Measurements from ENCODE around the gene TTLL12. TPM values are rescaled to one million over a fixed set of nuclear protein-coding genes. Genes with fewer than 3 reads are reported as not detected.

TTLL12 gene
- total and polyA plus RNA-seq, 2 of the 8 experiments (the other 6 are each of a cell fraction or from before 2014, with no cell fraction given): 101 to 124 TPM

GRCh38 chr22:43181321-43182076, 5.4 kb downstream of the TTLL12 start:
- H3K79me1 ChIP-seq (ENCODE audit: low read depth, low read length): peaks cover 10% of the 10 kb centered on the region; the same call in 1 of the 2 replicates
- H3K14ac ChIP-seq (ENCODE audit: insufficient read length): no peak overlapping the region
- peaks cover 0 to 11% (median 5%) of the 10 kb centered on the region in 4 experiments; a peak in 5 of 7 replicates for H3K4me1 ChIP-seq (replicated peaks in 1 of 4; ENCODE audit: control insufficient read depth in 3 of 4, insufficient read depth in 4 of 4, low read length in 3 of 4)
- H4K8ac ChIP-seq (ENCODE audit: extremely low read depth, insufficient read depth, low read length): no peak overlapping the region; the same call in 1 of the 2 replicates
- FAIRE-seq: no peak
- H2AFZ ChIP-seq (ENCODE audit: low read length): no peak overlapping the region
- ChIA-PET POLR2A (ENCODE audit: partially characterized antibody) (interaction anchor here (1.4 to 5.0 kb wide), 6 partner anchors 9 to 31 kb away, joined by 3 to 29 read pairs (median 4); no protein-coding TSS in a partner anchor), CTCF (ENCODE audit: partially characterized antibody) (interaction anchor here (1.7 to 12.4 kb wide), 2 partner anchors 19 to 47 kb away, joined by 3 to 104 read pairs; no protein-coding TSS in a partner anchor)
- H3K36me3 ChIP-seq (ENCODE audit: control insufficient read depth in 2 of 4, insufficient read depth in 4 of 4, low read length in 3 of 4): peaks cover 19 to 37% (median 34%) of the 10 kb centered on the region in 4 experiments; a peak in 7 of 8 replicates
- H4K20me1 ChIP-seq (replicated peaks in 1 of 2; ENCODE audit: control insufficient read depth in 1 of 2, insufficient read depth in 2 of 2, low read length in 2 of 2): peaks cover 4 to 20% of the 10 kb centered on the region in 2 experiments
- peaks cover 6% of the 10 kb centered on the region; the same call in 1 of the 2 replicates for H3K23me2 ChIP-seq (ENCODE audit: low read depth, low read length)
- H2BK12ac ChIP-seq (ENCODE audit: low read depth, low read length): no peak overlapping the region
- peaks cover 0 to 32% of the 10 kb centered on the region in 2 experiments; a peak in 3 of 4 replicates for H3K79me2 ChIP-seq (ENCODE audit: control insufficient read depth in 1 of 2, insufficient read depth in 2 of 2, low read length in 2 of 2)
- H4K91ac ChIP-seq (replicated peaks; ENCODE audit: insufficient read length, low read length): no peak overlapping the region
- no peaks in the 10 kb centered on the region for H3K27me3 ChIP-seq (replicated peaks in 1 of 4; ENCODE audit: control insufficient read depth in 3 of 4, extremely low read depth in 1 of 4, insufficient read depth in 3 of 4, low read length in 3 of 4)
- no peak overlapping the region for H2BK15ac ChIP-seq (ENCODE audit: low read length)
- no peak overlapping the region for H3K18ac ChIP-seq (ENCODE audit: extremely low read depth, low read length)
- no peak overlapping the region for H2BK5ac ChIP-seq (ENCODE audit: low read depth, low read length)
- H3K23ac ChIP-seq (ENCODE audit: insufficient read length): no peak overlapping the region
- no peak overlapping the region for H2AK5ac ChIP-seq (ENCODE audit: low read depth, low read length)
- no peak overlapping the region for H3K4me2 ChIP-seq (ENCODE audit: insufficient read depth in 1 of 2, low read depth in 2 of 2, low read length in 2 of 2)
- TF ChIP-seq GABPA (IDR thresholded peaks at IDR 0.05; ENCODE audit: borderline replicate concordance, insufficient read depth, low read length) (no peak), ASH2L (IDR thresholded peaks at IDR 0.05; ENCODE audit: low read length) (no peak), RFX5 (IDR thresholded peaks at IDR 0.05; ENCODE audit: borderline replicate concordance, low read depth, low read length) (no peak), E2F6 (IDR thresholded peaks at IDR 0.05) (no peak), BCL11A (IDR thresholded peaks at IDR 0.05; ENCODE audit: low read depth in 2 of 2, low read length in 2 of 2) (no peak), TBP (IDR thresholded peaks at IDR 0.05; ENCODE audit: low read depth, low read length) (no peak)
- no peaks in the 10 kb centered on the region for H3K9me3 ChIP-seq (ENCODE audit: insufficient read depth in 2 of 2, low read depth in 1 of 2, low read length in 1 of 2)
- no peak overlapping the region for H2BK20ac ChIP-seq (ENCODE audit: low read length)
- H3K9ac ChIP-seq (replicated peaks in 1 of 4; ENCODE audit: extremely low read depth in 1 of 4, low read depth in 3 of 4, low read length in 3 of 4): no peak overlapping the region; a peak in 1 of 7 replicates
- no peak overlapping the region for H4K5ac ChIP-seq (ENCODE audit: insufficient read length, low read depth, low read length)
- no peak for DNase-seq (ENCODE audit: low read depth in 1 of 2, low spot score in 2 of 2)
- no peak overlapping the region for H3K4me3 ChIP-seq (ENCODE audit: extremely low read depth in 1 of 4, insufficient read depth in 2 of 4, low read depth in 3 of 4, low read length in 4 of 4)
- no peak overlapping the region for H3K4ac ChIP-seq (replicated peaks; ENCODE audit: insufficient read length, low read depth, low read length)
- H2BK120ac ChIP-seq (replicated peaks; ENCODE audit: low read depth, low read length): no peak overlapping the region
- no peak overlapping the region for H3K27ac ChIP-seq (ENCODE audit: low read depth, low read length)
- WGBS, 2 experiments (ENCODE audit: extremely low coverage in 1 of 2, insufficient coverage in 1 of 2, insufficient read length in 1 of 2, insufficient replicate concordance in 2 of 2, low coverage in 1 of 2, low lambda C conversion rate in 2 of 2, missing lambda C conversion rate in 1 of 2): 86% methylated on average over 11 of the region's 13 CpGs; no CpG with 5 or more reads in 1 of the 2 experiments
- H3K56ac ChIP-seq (replicated peaks; ENCODE audit: insufficient read length, low read depth, low read length): no peak overlapping the region
